ENCODE measurements around the gene PNMT.
"Not testable (repeated sequence)": the region's sequence is repeated elsewhere in the genome, so short reads cannot be mapped to it uniquely, and the experiment has no call there.

PNMT gene

GRCh38 chr17:39688945-39689344 lies 20.7 kb downstream of the PNMT start:
- FAIRE-seq, result no peak

DNA sequence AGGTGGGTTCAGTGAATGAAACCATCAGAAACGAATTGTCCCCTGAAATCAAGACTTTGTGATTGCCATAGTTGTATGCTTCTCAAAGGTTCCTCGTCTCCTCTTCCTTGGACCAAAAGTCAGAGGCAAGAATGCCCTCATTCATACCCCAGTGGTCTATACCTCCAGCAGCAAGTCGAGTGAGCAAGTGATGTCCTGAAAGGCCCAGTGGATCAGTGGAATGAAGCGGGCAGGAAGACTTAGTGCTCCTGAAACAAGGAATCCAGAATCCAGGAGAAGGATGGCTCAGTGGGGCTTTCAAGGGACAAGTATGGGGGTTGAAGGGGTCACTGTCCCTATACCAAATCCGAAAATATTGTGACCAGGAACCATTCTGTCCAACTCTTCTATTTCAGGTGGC lies 26.3 kb downstream of the PNMT start:
- FAIRE-seq, result no peak

- FAIRE-seq, result no peak
These were observed 26.8 kb downstream of the PNMT start for GRCh38 chr17:39695089-39695474.

- no peak for FAIRE-seq
These were observed 28.5 kb downstream of the PNMT start for GRCh38 chr17:39696731-39697130.

DNA sequence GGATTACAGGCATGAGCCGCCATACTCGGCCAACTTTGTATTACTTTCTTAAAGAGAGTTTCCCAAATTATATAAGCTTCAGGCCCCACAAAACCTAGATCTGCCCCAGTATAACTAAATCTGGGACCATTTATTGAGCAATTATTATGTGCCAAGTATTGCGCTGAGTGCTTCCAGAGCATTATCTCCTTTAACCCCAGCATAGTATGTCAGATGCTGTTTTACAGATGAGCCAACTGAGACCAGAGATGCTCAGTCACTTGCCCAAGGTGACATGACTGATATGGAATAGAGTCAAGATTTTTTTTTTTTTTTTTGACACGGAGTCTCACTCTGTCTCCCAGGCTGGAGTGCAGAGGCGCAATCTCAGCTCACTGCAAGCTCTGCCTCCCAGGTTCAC lies 29.7 kb downstream of the PNMT start:
- no peak for FAIRE-seq

DNA sequence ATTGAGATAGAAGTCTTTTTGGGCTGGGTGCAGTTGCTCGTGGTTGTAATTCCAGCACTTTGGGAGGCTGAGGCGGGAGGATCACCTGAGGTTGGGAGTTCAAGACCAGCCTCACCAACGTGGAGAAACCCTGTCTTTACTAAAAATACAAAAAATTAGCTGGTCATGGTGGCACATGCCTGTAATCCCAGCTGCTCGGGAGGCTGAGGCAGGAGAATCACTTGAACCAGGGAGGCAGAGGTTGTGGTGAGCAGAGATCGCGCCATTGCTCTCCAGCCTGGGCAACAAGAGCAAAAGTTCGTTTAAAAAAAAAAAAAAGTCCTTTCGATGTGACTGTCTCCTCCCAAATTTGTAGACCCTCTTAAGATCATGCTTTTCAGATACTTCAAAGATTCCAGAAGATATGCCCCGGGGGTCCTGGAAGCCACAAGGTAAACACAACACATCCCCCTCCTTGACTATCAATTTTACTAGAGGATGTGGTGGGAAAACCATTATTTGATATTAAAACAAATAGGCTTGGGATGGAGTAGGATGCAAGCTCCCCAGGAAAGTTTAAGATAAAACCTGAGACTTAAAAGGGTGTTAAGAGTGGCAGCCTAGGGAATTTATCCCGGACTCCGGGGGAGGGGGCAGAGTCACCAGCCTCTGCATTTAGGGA lies 31.0 kb downstream of the PNMT start:
- not testable (repeated sequence) for FAIRE-seq

GRCh38 chr17:39699818-39700147 lies 31.5 kb downstream of the PNMT start, which contains the start of gene ERBB2:
Gene ERBB2 (plus strand): TSS chr17:39700064. CDS start chr17:39700239, 175 bp downstream.
- FAIRE-seq, result peak; percentile 96

DNA sequence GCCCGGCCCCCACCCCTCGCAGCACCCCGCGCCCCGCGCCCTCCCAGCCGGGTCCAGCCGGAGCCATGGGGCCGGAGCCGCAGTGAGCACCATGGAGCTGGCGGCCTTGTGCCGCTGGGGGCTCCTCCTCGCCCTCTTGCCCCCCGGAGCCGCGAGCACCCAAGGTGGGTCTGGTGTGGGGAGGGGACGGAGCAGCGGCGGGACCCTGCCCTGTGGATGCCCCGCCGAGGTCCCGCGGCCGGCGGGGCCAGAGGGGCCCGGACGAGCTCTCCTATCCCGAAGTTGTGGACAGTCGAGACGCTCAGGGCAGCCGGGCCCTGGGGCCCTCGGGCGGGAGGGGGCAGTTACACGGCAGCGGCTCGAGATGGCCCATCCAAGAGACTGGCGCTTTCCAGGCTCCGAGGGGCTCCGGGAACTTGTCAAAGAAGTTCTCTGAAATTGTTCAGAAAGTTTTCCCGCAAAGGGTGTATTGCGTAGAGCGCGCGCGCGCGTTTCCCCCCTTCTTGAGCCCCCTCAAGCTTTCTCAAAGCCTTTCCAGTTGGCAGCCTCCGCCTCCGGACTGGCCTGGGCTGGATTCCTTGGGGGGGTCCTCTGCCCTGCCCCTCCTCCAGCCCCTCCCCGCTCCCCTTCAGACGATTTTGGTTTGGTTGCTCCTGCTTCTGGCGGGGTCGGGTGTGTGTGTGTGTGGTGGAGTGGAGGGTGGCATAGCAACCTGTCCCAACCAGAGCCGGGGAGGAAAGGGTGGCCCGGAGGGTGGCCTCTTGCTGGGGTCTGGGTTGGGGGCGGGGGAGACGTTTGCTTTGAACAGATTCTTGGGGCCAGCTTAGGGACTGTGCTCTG lies 32.1 kb downstream of the PNMT start:
- FAIRE-seq, result no peak

- FAIRE-seq, result no peak
These were observed 32.9 kb downstream of the PNMT start for GRCh38 chr17:39701012-39701783.

- FAIRE-seq, result no peak
These were observed 33.6 kb downstream of the PNMT start for GRCh38 chr17:39701784-39702422.

- FAIRE-seq, result no peak
These were observed 34.9 kb downstream of the PNMT start for GRCh38 chr17:39702901-39703893.

GRCh38 chr17:39703913-39704312 lies 35.7 kb downstream of the PNMT start:
- FAIRE-seq, result no peak

GRCh38 chr17:39704821-39705551 lies 36.7 kb downstream of the PNMT start:
- FAIRE-seq, result no peak

DNA sequence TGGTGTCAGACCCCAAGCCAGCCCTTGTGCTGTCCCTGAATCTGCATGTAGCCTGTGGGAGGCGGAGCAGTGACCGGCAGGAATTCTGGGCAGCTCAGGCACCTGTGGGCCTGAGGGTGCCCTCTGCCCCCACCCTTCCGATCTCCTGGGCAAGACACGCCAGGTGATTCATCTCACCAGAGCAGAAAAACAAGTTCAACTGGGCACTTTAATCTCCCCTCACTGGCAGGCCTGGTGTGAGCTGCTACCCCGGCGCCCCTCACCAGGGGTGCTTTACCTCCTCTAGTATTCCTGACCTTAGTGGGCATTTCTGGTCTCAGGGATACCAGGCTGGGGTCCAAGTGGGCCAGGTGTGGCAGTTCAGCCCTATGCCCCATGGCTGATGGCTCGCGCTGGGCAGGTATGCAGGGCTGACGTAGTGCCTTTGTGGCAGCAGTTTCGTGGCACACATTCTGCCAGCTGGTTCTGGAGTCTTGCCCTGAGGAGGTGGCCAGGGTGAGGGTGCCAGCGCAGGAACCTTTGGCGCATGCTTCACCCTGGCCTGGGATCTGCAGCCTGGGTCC lies 37.6 kb downstream of the PNMT start:
- FAIRE-seq, result no peak

DNA sequence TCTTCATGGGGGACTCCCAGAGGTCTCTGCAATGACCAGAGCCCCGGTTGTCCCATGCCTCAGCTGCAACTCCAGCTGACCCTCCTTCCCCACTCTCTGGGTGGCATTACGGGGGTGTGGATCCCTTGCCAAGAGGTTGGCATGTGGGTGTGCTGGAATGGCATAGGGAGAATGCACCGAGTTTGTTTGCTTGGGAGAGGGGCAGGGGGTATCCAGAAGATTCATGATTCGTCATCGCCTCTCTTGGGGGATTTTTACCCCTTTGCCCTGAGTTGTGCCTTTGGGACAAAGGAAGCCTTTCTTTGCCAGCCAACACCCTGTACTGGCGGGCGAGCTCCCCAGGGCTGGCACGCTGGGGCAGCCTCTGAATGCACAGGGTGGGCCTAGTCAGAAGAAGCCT lies 38.1 kb downstream of the PNMT start:
- no peak for FAIRE-seq

- no peak for FAIRE-seq
These were observed 38.7 kb downstream of the PNMT start for GRCh38 chr17:39706921-39707337.

DNA sequence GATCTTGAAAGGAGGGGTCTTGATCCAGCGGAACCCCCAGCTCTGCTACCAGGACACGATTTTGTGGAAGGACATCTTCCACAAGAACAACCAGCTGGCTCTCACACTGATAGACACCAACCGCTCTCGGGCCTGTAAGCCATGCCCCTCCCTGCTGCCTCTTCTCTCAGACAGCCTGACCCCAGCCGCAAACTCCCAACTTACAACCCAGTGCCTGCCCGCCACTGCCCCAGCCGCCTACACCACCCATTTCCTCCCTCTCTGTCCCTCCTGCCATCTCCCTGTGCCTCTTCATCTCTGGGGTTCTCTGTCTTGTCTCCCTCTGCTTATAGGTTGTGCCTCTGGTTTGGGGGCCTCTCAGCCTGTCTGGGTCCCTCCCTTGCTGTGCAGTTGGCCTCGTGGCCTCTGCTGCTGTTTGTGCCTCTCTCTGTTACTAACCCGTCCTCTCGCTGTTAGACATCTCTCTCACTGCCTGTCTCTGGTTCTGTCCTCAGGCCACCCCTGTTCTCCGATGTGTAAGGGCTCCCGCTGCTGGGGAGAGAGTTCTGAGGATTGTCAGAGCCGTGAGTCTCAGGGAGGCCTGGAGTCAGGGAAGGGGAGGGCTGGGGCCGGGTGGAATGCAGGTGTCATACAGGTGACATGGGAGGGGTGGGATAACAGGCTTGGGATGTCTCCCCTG lies 41.2 kb downstream of the PNMT start:
- no peak for FAIRE-seq

DNA sequence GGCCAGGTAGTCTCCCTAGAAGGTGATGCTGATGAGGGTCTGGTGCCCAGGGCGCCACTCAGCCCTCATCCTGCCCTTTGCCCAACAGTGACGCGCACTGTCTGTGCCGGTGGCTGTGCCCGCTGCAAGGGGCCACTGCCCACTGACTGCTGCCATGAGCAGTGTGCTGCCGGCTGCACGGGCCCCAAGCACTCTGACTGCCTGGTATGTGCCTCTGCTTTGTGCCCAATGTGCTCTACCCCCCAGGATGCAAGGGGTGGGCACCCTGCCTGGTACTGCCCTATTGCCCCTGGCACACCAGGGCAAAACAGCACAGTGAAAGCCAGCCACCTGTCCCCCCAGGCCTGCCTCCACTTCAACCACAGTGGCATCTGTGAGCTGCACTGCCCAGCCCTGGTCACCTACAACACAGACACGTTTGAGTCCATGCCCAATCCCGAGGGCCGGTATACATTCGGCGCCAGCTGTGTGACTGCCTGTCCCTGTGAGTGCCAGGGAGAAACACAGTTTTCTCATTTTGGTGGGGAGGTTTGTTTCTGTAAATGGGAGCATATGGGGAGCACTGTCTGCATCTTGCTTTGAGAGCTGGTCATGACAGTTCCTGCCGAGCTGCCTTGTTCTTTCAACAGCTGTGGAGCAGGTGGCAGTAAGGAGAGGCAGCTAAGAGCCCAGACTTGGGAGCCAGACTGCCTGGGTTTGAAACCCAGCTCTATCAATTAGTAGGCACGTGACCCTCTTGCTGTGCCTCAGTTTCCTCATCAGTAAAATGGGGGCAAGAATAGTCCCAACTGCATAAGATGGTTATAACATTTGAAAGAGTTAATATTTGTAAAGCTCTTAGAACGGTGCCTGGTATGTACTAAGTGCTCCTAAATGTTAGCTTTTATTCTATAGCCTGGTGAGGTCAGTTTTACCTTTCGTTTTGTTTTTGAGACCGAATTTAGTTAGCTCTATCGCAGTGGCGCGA lies 42.0 kb downstream of the PNMT start:
- no peak for FAIRE-seq

DNA sequence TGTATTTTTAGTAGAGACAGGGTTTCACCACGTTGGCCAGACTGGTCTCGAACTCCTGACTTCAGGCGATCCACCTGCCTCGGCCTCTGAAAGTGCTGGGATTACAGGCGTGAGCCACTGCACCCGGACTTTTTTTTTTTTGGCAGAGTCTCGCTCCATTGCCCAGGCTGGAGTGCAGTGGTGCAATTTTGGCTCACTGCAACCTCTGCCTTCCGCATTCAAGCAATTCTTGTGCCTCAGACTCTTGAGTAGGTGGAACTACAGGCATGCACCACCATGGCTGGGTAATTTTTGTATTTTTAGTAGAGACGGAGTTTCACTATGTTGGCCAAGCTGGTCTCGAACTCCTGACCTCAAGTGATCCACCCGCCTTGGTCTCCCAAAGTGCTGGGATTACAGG lies 42.8 kb downstream of the PNMT start:
- FAIRE-seq, result not testable (repeated sequence)

Measured in G401.6 (cell line).